ENCODE data around the gene SPIN1.
"Not testable (repeated sequence)": the region's sequence is repeated elsewhere in the genome, so short reads cannot be mapped to it uniquely, and the experiment has no call there.

SPIN1 gene

GRCh38 chr9:88388203-88388885 is at the start of gene SPIN1:
SPIN1 (plus strand) TSS chr9:88388444; CDS start chr9:88426540, 38,096 bp downstream.
- DNase-seq: peak; percentile 42

GRCh38 chr9:88339317-88339716 is 48.9 kb upstream of the SPIN1 start:
- DNase-seq: no peak

- no peak for DNase-seq
Measured at GRCh38 chr9:88342246-88342645, 46.0 kb upstream of the SPIN1 start.

DNA sequence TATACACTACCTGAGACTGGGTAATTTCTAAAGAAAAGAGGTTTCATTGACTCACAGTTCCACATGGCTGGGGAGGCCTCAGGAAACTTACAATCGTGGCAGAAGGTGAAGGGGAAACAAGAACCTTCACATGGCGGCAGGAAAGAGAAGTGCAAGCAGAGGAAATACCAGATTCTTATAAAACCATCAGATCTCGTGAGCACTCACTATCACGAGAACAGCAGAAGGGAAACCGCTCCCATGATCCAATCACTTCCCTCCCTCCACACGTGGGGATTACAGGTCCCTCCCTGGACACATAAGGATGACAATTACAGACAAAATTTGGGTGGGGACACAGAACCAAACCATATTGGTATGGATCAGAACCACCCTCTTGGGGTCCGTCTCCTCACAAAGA is 44.2 kb upstream of the SPIN1 start:
- no peak for DNase-seq

DNA sequence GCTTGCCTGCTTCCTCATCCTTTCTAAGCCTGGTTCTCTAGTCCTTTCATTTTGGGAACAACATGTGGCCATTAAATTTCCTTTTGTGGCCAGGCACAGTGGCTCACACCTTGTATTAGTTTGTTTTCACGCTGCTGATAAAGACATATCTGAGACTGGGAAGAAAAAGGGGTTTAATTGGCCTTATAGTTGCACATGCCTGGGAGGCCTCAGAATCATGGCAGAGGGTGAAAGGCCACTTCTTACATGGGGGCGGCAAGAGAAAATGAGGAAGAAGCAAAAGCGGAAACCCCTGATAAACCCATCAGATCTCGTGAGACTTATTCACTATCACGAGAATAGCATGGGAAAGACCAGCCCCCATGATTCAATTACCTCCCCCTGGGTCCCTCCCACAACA is 37.9 kb upstream of the SPIN1 start:
- DNase-seq: not testable (repeated sequence)

DNA sequence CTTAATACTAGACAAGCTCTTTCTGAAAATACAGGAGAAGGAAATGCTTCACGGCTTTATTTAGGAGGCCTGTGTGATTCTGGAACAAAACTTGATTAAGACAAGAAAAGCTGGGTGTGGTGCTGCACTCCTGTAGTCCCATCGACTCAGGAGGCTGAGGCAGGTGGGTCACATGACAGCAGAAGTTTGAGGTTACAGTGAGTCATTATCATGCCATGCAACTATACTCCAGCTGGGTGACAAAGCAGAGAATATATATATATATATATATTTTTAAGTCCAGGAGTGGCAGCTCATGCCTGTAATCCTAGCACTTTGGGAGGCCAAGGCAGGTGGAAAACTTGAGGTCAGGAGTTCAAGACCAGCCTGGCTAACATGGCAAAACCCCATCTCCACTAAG is 33.1 kb upstream of the SPIN1 start:
- DNase-seq: no peak

- not testable (repeated sequence) for DNase-seq
Measured at GRCh38 chr9:88357250-88357649, 31.0 kb upstream of the SPIN1 start.

- no peak for DNase-seq
Measured at GRCh38 chr9:88358723-88359122, 29.5 kb upstream of the SPIN1 start.

DNA sequence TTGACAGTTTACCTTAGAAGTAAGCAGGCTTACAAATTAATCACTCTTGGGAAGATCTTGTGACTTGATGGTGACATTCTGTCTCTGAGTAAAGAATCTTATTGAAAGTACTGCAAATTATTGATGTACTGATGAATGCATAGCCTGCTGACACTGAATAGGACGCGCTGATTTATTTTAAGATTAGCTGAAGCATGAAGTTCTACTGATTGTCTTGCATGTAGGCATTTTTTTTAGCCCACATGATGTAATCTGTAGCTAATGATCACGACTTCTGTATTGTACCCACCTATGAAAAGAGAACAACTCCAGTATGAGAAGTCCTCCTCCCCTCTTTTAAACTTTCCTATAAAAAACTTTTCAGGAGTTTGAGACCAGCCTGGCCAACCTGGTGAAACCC is 28.3 kb upstream of the SPIN1 start:
- DNase-seq: no peak

- no peak for DNase-seq
Measured at GRCh38 chr9:88362681-88363080, 25.6 kb upstream of the SPIN1 start.

GRCh38 chr9:88363661-88364060 is 24.6 kb upstream of the SPIN1 start:
- no peak for DNase-seq

GRCh38 chr9:88364706-88365105 is 23.5 kb upstream of the SPIN1 start:
- DNase-seq: no peak

DNA sequence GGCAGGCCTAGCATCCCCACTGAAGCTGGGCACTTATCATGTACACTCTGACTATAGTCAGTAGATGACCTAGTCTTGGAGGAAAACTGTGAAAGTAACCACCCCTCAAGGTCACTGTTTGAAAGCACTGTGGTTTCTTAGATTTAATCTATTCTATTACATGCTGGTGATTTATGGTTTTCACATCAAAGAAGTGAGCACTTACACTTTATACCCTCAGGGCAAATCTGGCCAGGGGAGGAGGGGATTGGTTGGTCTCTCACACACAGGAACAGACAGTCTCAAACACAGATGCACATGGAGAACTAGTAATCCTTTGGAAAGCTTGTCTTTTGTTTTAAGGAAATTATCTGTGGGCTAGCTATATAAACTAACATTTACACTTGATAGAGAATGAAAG is 17.9 kb upstream of the SPIN1 start:
- DNase-seq: no peak

DNA sequence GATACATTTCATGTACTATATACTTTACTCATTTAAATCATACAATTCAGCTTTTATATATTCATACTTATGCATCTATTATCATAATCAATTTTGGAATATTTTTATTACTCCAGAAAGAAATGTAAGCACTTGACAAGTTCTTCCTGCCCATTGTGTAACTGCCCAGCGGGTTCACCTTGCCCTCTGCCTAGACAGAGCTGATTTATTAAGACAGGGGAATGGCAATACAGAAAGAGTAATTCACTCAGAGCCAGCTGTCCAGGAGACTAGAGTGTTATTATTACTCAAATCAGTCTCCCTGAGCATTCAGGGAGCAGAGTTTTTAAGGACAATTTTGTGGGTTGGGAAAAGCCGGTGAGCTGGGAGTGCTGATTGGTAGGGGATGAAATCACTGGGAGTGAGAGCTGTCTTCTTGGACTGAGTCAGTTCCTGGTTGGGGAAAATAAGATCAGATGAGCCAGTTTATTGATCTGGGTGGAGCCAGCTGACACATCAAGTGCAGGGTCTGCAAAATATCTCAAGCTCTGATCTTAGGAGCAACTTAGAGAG is 16.1 kb upstream of the SPIN1 start:
- no peak for DNase-seq

GRCh38 chr9:88373045-88373444 is 15.2 kb upstream of the SPIN1 start:
- DNase-seq: no peak

DNA sequence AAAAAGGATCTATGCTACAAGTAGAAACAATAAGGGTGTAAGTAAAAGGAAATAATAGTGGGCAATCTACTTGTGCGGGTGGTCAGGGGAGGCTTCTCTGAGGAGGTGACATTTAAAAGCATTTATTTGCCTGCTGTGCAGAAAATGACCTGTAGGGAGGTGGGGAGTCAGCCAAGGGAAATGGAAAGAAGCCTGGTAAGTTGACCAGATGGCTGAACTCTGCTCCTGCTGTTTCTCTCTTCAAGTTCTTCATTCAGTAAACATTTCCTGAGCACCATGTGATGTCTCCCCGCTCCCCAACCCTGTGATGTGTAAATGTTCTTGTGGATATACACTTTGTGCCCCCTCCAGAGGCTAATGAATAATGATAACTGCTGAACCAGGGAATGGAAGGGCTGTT is 9.9 kb upstream of the SPIN1 start:
- no peak for DNase-seq

DNA sequence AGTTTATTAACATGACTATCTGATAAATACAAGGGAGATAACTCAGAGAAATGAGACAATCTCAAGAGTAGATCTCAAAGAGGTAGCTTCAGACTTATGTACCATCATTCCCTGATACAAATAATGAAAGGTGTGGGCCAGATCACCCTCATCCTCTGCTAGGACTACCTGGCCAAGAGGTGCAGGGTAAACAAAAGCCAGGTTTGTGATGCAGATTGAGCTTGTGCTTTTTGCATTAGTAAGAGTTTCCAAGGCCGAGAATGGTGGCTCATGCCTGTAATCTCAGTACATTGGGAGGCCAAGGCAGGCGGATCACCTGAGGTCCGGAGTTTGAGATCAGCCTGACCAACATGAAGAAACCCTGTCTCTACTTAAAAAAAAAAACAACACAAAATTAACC is 8.9 kb upstream of the SPIN1 start:
- DNase-seq: no peak

GRCh38 chr9:88380118-88380517 is 8.1 kb upstream of the SPIN1 start:
- no peak for DNase-seq

DNA sequence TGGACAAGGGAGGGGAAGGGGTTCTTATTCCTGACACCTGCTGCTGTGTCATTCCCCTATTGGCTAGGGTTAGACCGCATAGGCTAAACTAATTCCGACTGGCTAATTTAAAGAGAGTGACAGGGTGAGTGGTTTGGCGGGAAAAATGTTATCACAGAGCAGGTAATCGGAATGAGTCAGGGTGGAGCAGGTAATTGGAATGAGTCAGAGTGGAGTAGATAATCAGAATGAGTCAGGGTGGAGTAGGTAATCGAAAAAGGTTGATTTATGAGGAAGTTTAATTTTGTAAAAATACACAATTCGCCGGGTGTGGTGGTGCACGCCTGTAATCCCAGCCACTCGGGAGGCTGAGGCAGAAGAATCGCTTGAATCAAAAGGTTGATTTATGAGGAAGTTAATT is 6.9 kb upstream of the SPIN1 start:
- DNase-seq: not testable (repeated sequence)

- no peak for DNase-seq
Measured at GRCh38 chr9:88383176-88383575, 5.1 kb upstream of the SPIN1 start.

DNA sequence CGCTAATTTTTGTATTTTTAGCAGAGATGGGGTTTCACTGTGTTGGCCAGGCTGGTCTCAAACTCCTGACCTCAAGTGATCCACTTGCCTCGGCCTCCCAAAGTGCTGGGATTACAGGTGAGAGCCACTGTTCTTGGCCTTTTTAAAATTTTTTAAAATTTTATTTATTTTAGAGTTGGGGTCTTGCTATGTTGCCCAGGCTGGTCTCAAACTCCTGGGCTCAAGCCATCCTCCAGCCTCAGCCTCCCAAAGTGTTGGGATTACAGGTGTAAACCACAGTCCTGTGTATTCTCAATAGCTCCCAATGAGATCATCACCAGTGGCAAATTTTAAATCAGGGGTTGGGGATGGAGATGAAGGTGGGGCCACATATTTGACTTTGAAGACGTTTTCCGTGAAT is 2.1 kb upstream of the SPIN1 start:
- not testable (repeated sequence) for DNase-seq

DNA sequence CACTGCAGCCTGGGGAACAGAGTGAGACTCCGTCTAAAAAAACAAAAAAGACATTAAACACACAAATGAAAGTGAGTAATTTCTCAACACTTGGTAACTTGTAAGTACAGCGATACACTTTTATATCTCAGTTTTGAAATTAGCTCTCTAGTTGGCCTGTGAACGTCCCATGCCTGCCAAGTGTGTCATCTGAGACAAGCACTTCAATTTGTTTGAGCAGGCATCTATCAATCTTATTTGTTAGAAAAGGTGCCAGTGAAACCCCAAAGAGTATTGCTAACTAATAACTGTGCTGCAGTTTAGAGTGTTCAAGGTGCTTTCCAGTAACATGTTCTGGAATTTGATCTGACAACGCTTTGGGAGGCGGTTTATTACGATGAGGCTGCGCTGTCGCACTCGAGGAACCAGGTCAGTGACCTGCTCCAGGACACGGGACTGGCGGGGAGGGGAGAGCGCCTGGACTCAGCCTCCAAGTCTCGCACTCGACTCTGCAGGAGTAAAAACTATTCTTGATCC is 1.1 kb upstream of the SPIN1 start:
- DNase-seq: no peak

DNA sequence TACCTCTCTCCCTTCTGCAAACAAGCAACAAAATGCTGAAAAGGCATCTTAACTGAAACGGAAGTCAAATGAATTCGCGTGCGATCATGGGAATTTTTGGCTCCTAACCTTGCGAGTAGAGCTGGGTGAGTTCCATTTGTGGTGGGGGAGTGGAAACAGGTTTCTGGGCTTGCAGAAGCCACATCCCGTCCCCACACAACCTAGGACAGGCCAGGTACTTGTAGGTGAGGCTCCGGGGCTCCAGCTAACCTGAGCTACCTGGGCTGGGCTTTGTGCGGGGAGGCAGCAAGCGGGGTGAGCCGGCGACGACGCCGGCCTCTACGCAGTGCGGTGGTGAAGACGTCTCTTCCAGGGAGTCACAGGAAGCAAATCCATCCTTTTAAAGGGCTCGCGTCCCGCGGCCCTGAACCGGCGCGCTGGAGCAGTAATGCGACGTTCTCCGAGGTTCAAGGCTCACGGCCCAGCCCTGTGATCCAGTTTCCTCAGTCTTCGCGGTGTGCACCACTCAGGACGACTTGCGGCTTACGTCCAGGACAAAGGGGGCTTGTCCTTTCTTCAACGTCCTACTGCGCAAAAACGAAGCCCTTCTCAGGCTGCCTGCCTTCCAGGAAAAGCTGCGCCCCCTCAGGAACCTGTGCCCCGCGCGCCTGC is 567 bp upstream of the SPIN1 start:
- peak; percentile 46 for DNase-seq

DNA sequence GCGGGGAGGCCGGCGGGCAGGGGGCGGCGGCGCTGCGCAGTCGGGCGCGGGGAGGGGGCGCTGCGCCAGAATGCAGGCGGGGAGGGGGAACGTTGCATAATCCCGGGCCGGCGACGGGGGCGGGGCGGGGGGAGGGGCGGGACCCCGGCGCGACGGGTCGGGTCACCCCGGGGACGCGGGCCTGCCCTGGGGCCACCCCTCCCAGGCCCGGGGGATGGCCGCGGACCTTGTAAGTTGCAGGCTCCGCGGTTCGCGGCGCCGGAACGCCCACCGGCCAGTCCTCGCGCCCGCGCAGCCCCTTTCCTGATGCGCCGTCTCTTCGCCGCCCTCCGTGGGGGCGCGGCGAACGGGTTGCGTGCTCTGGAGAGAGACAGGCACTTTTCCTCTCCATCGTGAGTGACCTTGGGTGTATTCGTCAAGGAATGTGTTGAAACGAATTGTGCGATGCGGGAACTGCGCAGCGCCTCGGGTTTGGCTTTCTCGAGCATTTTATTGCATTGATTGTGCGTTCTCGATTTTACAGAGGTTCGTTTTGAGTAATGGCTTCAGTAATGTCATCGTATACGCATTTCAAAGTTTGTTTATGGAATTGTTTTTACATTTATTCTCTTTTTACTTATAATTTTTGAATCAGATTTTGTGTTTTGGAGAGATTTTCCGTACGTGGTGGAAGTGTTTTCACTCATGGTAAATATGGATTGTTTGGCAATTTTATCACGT is 802 bp downstream of the SPIN1 start:
- DNase-seq: peak; percentile 18

Data from NCI-H526 treated with DMSO at 0.1 percent for 48 hours (cell line).